Breast epithelium (tissue), 3 donors: Measurements from ENCODE around the gene RNF212.

Experiments
- POLR2A ChIP-seq: fragments of 450-650 bp; IDR thresholded peaks from one replicate; pipeline ENCODE4 v1.6.1; 2016; ENCODE audit warnings: antibody characterized with exemption, mild to moderate bottlenecking, moderate library complexity
- TF ChIP-seq, protein P1 (sequence below), 3 donors: fragments of 450-650 bp; IDR thresholded peaks; one replicate each; pipeline ENCODE4 v1.5.1; 2016 to 2017; ENCODE audit warnings: antibody characterized with exemption in 3 of 3, mild to moderate bottlenecking in 3 of 3, moderate library complexity in 3 of 3

DNA sequence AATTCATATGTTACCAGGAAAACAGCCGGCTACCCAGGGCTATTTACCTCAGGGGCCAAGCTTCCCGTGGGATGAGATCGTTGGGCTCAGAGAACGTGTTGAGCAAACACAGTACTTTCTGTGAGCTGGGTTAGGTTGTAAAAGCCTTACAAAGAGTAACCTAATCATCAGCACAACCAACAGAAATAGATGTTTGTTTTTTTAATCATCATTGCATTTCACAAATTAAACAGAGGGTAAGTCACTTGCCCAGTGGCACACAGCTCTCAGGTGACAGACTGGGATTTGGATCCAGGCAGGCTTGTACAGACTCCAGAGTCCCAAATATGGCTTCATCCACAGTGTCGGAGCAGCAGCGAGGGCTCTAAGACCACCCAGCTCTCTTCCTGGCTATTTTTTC, 38.9 kb upstream of the RNF212 start:
- no peak for TF ChIP-seq POLR2A
- TF ChIP-seq, protein P1, sequence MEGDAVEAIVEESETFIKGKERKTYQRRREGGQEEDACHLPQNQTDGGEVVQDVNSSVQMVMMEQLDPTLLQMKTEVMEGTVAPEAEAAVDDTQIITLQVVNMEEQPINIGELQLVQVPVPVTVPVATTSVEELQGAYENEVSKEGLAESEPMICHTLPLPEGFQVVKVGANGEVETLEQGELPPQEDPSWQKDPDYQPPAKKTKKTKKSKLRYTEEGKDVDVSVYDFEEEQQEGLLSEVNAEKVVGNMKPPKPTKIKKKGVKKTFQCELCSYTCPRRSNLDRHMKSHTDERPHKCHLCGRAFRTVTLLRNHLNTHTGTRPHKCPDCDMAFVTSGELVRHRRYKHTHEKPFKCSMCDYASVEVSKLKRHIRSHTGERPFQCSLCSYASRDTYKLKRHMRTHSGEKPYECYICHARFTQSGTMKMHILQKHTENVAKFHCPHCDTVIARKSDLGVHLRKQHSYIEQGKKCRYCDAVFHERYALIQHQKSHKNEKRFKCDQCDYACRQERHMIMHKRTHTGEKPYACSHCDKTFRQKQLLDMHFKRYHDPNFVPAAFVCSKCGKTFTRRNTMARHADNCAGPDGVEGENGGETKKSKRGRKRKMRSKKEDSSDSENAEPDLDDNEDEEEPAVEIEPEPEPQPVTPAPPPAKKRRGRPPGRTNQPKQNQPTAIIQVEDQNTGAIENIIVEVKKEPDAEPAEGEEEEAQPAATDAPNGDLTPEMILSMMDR (IDR thresholded peaks at IDR 0.05), result no peak
